HepG2 (cell line): ENCODE results near the gene PGLYRP4. TPM values are rescaled to one million over a fixed set of nuclear protein-coding genes. Genes with fewer than 3 reads are reported as not detected.

Source experiments
- ATAC-seq: fragments of 200-7000 bp; cut with Tn5 transposase; 3 replicates; pipeline ENCODE4 v1.9.1; 2020; ENCODE audit warnings: mild to moderate bottlenecking, moderate library complexity
- BruUV-seq: library from RNA; stranded (reverse); fragments of 400-500 nt; replicated peaks from 2 replicates; lab custom pipeline; 2021; lab: Mats Ljungman, UMichigan
- CTCF ChIA-PET: fragments of 300-600 bp; formaldehyde crosslinking; extraction: SDS; loops from one replicate; lab custom pipeline; 2021; ENCODE audit warnings: low total read pairs, inconsistent platforms, low intra/inter-chr PET ratio; lab: Yijun Ruan, JAX
- POLR2A ChIA-PET: fragments of 350-600 bp; sonication (Branson Sonifier 250); formaldehyde crosslinking; loops from one replicate; lab custom pipeline; 2020; ENCODE audit warnings: antibody characterized with exemption, inconsistent platforms; lab: Yijun Ruan, JAX
- DNase-seq: peaks from one replicate; pipeline ENCODE4 v3.0.0-alpha.2; 2015; ENCODE audit warnings: low spot score
- FAIRE-seq: peaks from 3 replicates; lab custom pipeline; 2011; peaks lifted over from hg19 to GRCh38; lab: Jason Lieb, UNC
- H2AFZ ChIP-seq: one replicate; pipeline ENCODE4 v1.6.1; 2011; ENCODE audit warnings: low read length, inconsistent platforms
- H3K27ac ChIP-seq: fragments of 300-600 bp; 3 replicates; pipeline ENCODE4 v1.8.0; 2011; ENCODE audit warnings: mixed run types, mild to moderate bottlenecking, mixed read lengths, low read length, inconsistent platforms; ENCODE audit not compliant: insufficient read depth; ENCODE audit errors: extremely low read length
- H3K27me3 ChIP-seq, 2 experiments: fragments of 200-600 bp in 1 of 2; 2 replicates in 1 of 2; 3 replicates in 1 of 2; pipeline versions ENCODE4 v1.6.0 to v1.8.0; 2011; ENCODE audit warnings: low read length in 2 of 2, mild to moderate bottlenecking in 2 of 2, moderate library complexity in 2 of 2, inconsistent platforms in 1 of 2; ENCODE audit not compliant: insufficient read depth in 2 of 2, control insufficient read depth in 1 of 2
- H3K36me3 ChIP-seq, 2 experiments: fragments of 200-600 bp in 1 of 2; replicated peaks in 1 of 2; 2 replicates in 1 of 2; 3 replicates in 1 of 2; pipeline versions ENCODE4 v1.5.1 to v1.8.0; 2011; ENCODE audit warnings: low read length in 2 of 2, inconsistent platforms in 1 of 2; ENCODE audit not compliant: insufficient read depth in 2 of 2, control insufficient read depth in 1 of 2
- H3K4me1 ChIP-seq: 2 replicates; pipeline ENCODE4 v1.5.1; 2012; ENCODE audit warnings: low read length, inconsistent platforms; ENCODE audit not compliant: insufficient read depth
- H3K4me2 ChIP-seq: 2 replicates; pipeline ENCODE4 v1.6.0; 2011; ENCODE audit warnings: low read depth, low read length, inconsistent platforms
- H3K4me3 ChIP-seq, 3 experiments: fragments of 200-600 bp in 1 of 3; sonication (generic), shearing (Covaris generic) in 1 of 3; replicated peaks in 1 of 3; 2 replicates each; pipeline ENCODE4 v1.5.1; 2011 to 2016; ENCODE audit warnings: low read length in 3 of 3, inconsistent platforms in 2 of 3, low read depth in 2 of 3, mild to moderate bottlenecking in 2 of 3, control low read depth in 1 of 3, mixed read lengths in 1 of 3; ENCODE audit not compliant: insufficient read depth in 1 of 3
- H3K79me2 ChIP-seq: one replicate; pipeline ENCODE4 v1.6.1; 2011; ENCODE audit warnings: low read length, inconsistent platforms; ENCODE audit not compliant: insufficient read depth
- H3K9ac ChIP-seq: 2 replicates; pipeline ENCODE4 v1.6.0; 2011; ENCODE audit warnings: mild to moderate bottlenecking, low read depth, low read length, inconsistent platforms; ENCODE audit not compliant: insufficient read depth
- H3K9me3 ChIP-seq: 2 replicates; pipeline ENCODE4 v1.5.1; 2012; ENCODE audit warnings: mild to moderate bottlenecking, low read length
- H4K20me1 ChIP-seq: 2 replicates; pipeline ENCODE4 v1.6.0; 2011; ENCODE audit warnings: inconsistent platforms, mild to moderate bottlenecking, low read length, moderate library complexity; ENCODE audit not compliant: insufficient read depth
- ASH2L ChIP-seq: fragments of 300-600, 200-600 bp; sonication (generic); IDR thresholded peaks from 2 replicates; pipeline ENCODE4 v1.7.0; 2017; ENCODE audit warnings: low read depth, mild to moderate bottlenecking, moderate library complexity, mixed read lengths, low read length; ENCODE audit not compliant: insufficient read length
- ATM ChIP-seq: fragments of 450-650 bp; IDR thresholded peaks from 2 replicates; pipeline ENCODE4 v1.7.1; 2017; ENCODE audit warnings: mild to moderate bottlenecking, borderline replicate concordance
- CHD2 ChIP-seq: IDR thresholded peaks from 2 replicates; pipeline ENCODE4 v1.6.1; 2011; ENCODE audit warnings: low read depth, low read length, improper control_type of control experiment
- MEIS2 ChIP-seq: sonication (generic); formaldehyde crosslinking; IDR thresholded peaks from 2 replicates; pipeline ENCODE4 v1.9.0; 2021; ENCODE audit warnings: mild to moderate bottlenecking, missing genetic modification reagents
- RFXANK ChIP-seq: IDR thresholded peaks from 2 replicates; pipeline ENCODE4 v1.6.1; 2016
- ZEB1 ChIP-seq: IDR thresholded peaks from 2 replicates; pipeline ENCODE4 v1.6.1; 2012; ENCODE audit warnings: mild to moderate bottlenecking, low read depth, inconsistent platforms; ENCODE audit not compliant: insufficient replicate concordance
- ZSCAN30 ChIP-seq: sonication (generic); formaldehyde crosslinking; IDR thresholded peaks from 2 replicates; pipeline ENCODE4 v1.5.0; 2020; ENCODE audit warnings: mild to moderate bottlenecking, missing genetic modification reagents
- WGBS: methylation state at CpG from one replicate; pipeline ENCODE4 v1.1.6; 2017; ENCODE audit warnings: low lambda C conversion rate; 5-methylcytosine and 5-hydroxymethylcytosine counted together
- in situ Hi-C: cut with HindIII; loops from 2 replicates; pipeline ENCODE4 v1.10.0; 2017; ENCODE audit warnings: low pct_unique_long_range_greater_than_20kb; ENCODE audit not compliant: extremely low pct_ligation_motif_present
- intact Hi-C: fragments of 100-400 bp; cut with micrococcal nuclease; formaldehyde crosslinking; loops from one replicate; pipeline ENCODE4 v1.10.0; 2022; ENCODE audit not compliant: unreplicated experiment
- polyA plus RNA-seq, 8 experiments: library from polyadenylated mRNA; depleted of rRNA in 3 of 8; stranded (reverse) in 7 of 8; unstranded in 1 of 8; fragments of >200 nt; fragmentation: Illumina TruSeq in 4 of 8; extraction: Trizol in 4 of 8; gene quantifications; 2 replicates each; pipeline versions ENCODE4 v1.2.1 to v1.2.3, GENCODE V29; 2011 to 2016; ENCODE audit warnings: low read depth in 4 of 8, missing spikeins in 1 of 8, mixed read lengths in 1 of 8; ENCODE audit not compliant: insufficient read depth in 1 of 8
- total RNA-seq, 5 experiments: library from RNA; depleted of rRNA; stranded (reverse); fragments of >200 nt; fragmentation: Illumina TruSeq; extraction: Trizol; gene quantifications; 2 replicates each; pipeline ENCODE4 v1.2.3, GENCODE V29; 2016; ENCODE audit warnings: low read depth in 1 of 5
- TF ChIP-seq, protein P1 (sequence below): sonication (generic); formaldehyde crosslinking; IDR thresholded peaks from 2 replicates; pipeline ENCODE4 v1.4.0; 2020; ENCODE audit warnings: mild to moderate bottlenecking, missing genetic modification reagents
- TF ChIP-seq, protein P2 (sequence below): sonication (generic); formaldehyde crosslinking; conservative IDR thresholded peaks from 2 replicates; pipeline ENCODE4 v1.8.0; 2022; ENCODE audit warnings: missing genetic modification reagents
- TF ChIP-seq, protein P3 (sequence below): IDR thresholded peaks from 2 replicates; pipeline ENCODE4 v1.6.1; 2016; ENCODE audit warnings: missing biosample characterization, missing genetic modification reagents, low read depth

The PGLYRP4 gene
- total and polyA plus RNA-seq, 2 of the 13 experiments (the other 11 are each of a cell fraction or from before 2014, with no cell fraction given) = not detected

DNA sequence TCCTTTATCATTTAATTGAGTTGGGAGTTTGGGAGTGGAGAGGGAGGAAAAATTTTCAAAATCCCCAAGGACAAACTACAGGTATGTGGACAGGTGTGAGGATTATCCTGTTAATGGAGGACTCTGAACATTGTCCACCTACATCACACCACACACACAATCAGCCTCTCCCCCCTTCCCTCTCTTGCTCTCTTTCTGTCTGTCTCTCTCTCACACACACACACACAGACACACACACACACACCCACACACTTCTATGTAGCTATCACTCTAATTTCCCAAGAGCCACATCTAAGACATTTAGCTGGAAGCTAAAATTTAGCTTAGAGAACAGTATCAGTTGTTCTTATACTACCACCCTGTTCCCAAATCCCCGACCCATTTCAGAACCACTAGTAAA, 40.8 kb upstream of the PGLYRP4 start:
- H4K20me1 ChIP-seq = no peaks in the 10 kb centered on the region
- FAIRE-seq (no peak), ATAC-seq (no peak), DNase-seq (no peak)
- H3K9me3 ChIP-seq = no peaks in the 10 kb centered on the region
- no peaks in the 10 kb centered on the region for H3K79me2 ChIP-seq
- H3K9ac ChIP-seq = no peak overlapping the region
- intact Hi-C loops = no loop called here
- whole genome bisulfite sequencing = 0% methylated on average over 1 of the region's 1 CpG
- H2AFZ ChIP-seq = no peak overlapping the region
- H3K27ac ChIP-seq = no peak overlapping the region
- ChIA-PET CTCF (no interaction called here), POLR2A (no interaction called here)
- BruUV-seq = no TSS peak
- H3K36me3 ChIP-seq = no peaks in the 10 kb centered on the region
- H3K4me3 ChIP-seq = no peak overlapping the region
- in situ Hi-C loops = no loop called here
- no peaks in the 10 kb centered on the region for H3K4me1 ChIP-seq
- TF ChIP-seq, protein P1, sequence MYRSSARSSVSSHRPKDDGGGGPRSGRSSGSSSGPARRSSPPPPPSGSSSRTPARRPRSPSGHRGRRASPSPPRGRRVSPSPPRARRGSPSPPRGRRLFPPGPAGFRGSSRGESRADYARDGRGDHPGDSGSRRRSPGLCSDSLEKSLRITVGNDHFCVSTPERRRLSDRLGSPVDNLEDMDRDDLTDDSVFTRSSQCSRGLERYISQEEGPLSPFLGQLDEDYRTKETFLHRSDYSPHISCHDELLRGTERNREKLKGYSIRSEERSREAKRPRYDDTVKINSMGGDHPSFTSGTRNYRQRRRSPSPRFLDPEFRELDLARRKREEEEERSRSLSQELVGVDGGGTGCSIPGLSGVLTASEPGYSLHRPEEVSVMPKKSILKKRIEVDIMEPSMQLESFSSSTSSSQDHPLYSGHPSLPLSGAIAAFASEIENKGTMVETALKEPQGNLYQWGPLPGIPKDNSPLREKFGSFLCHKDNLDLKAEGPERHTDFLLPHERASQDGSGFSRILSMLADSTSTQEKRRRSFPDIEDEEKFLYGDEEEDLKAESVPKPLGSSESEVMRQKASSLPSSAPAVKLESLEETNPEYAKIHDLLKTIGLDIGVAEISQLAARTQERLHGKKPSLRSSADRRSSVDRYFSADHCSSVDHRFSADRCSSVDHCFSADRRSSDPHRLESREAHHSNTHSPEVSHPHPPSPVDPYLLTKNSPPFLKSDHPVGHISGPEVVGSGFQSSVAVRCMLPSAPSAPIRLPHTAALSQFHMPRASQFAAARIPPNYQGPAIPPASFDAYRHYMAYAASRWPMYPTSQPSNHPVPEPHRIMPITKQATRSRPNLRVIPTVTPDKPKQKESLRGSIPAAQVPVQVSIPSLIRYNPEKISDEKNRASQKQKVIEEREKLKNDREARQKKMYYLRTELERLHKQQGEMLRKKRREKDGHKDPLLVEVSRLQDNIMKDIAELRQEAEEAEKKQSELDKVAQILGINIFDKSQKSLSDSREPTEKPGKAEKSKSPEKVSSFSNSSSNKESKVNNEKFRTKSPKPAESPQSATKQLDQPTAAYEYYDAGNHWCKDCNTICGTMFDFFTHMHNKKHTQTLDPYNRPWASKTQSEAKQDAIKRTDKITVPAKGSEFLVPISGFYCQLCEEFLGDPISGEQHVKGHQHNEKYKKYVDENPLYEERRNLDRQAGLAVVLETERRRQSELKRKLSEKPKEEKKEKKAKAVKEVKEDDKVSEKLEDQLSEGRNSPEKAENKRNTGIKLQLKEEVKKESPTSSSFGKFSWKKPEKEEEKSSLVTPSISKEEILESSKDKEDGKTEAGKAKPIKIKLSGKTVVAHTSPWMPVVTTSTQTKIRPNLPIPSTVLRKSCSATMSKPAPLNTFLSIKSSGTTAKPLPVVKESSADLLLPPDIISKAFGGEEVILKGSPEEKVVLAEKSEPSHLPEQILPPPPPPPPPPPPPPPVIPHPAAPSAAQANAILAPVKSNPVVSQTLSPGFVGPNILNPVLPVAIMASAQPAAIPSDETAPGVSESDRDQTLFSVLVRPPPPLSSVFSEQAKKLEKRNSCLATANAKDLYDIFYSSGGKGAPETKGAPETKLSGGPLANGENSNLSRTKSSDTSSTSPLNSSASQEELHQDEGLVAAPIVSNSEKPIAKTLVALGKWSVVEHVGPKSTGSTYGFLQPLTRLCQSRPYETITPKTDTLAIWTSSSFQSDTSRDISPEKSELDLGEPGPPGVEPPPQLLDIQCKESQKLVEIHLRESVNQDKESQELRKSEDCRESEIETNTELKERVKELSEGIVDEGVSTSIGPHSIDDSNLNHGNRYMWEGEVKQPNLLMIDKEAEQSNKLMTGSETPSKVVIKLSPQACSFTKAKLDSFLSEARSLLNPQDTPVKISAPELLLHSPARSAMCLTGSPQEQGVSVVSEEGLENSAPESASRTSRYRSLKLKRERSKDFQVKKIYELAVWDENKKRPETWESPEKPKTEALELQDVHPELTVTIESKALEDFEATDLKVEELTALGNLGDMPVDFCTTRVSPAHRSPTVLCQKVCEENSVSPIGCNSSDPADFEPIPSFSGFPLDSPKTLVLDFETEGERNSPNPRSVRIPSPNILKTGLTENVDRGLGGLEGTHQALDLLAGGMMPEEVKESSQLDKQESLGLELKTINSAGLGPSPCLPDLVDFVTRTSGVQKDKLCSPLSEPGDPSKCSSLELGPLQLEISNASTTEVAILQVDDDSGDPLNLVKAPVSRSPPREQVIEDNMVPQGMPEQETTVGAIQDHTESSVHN (CRISPR knock-in tag) = no peak
- TF ChIP-seq RFXANK (CRISPR knock-in tag) (no peak), MEIS2 (no peak), ASH2L (no peak), ZEB1 (no peak), ZSCAN30 (no peak), ATM (no peak), CHD2 (no peak)
- TF ChIP-seq, protein P2, sequence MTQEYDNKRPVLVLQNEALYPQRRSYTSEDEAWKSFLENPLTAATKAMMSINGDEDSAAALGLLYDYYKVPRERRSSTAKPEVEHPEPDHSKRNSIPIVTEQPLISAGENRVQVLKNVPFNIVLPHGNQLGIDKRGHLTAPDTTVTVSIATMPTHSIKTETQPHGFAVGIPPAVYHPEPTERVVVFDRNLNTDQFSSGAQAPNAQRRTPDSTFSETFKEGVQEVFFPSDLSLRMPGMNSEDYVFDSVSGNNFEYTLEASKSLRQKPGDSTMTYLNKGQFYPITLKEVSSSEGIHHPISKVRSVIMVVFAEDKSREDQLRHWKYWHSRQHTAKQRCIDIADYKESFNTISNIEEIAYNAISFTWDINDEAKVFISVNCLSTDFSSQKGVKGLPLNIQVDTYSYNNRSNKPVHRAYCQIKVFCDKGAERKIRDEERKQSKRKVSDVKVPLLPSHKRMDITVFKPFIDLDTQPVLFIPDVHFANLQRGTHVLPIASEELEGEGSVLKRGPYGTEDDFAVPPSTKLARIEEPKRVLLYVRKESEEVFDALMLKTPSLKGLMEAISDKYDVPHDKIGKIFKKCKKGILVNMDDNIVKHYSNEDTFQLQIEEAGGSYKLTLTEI = no peak
- TF ChIP-seq, protein P3, sequence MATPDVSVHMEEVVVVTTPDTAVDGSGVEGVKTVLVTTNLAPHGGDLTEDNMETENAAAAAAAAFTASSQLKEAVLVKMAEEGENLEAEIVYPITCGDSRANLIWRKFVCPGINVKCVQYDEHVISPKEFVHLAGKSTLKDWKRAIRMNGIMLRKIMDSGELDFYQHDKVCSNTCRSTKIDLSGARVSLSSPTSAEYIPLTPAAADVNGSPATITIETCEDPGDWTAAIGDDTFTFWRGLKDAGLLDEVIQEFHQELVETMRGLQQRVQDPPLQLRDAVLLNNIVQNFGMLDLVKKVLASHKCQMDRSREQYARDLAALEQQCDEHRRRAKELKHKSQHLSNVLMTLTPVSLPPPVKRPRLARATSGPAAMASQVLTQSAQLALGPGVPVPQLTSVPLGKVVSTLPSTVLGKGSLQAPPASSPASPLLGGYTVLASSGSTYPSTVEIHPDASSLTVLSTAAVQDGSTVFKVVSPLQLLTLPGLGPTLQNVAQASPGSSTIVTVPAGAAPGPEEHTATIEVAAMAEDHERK (CRISPR knock-in tag) = no peak
- no peaks in the 10 kb centered on the region; a peak in 2 of 5 replicates for H3K27me3 ChIP-seq
- no peak overlapping the region for H3K4me2 ChIP-seq
